GM12878 (cell line): ENCODE data around the gene DIAPH2. TPM values are rescaled to one million over a fixed set of nuclear protein-coding genes. Genes with fewer than 3 reads are reported as not detected.

Experiments
- ATAC-seq: fragments of 200-7000 bp; cut with Tn5 transposase; 3 replicates; pipeline ENCODE4 v1.9.1; 2020; ENCODE audit warnings: mild to moderate bottlenecking, moderate library complexity
- BruUV-seq: library from RNA; stranded (reverse); fragments of 400-500 nt; replicated peaks from 2 replicates; lab custom pipeline; 2021; lab: Mats Ljungman, UMichigan
- CTCF ChIA-PET: fragments of 300-600 bp; sonication (Branson Sonifier 250); formaldehyde crosslinking; extraction: SDS; loops from one replicate; lab custom pipeline; 2021; ENCODE audit warnings: inconsistent platforms; lab: Yijun Ruan, JAX
- POLR2A ChIA-PET: fragments of 350-600 bp; formaldehyde crosslinking; extraction: SDS; loops from one replicate; lab custom pipeline; 2021; ENCODE audit warnings: inconsistent platforms; lab: Charles Lee
- RAD21 ChIA-PET: fragments of 300-600 bp; sonication (Branson Sonifier 250); formaldehyde crosslinking; loops from one replicate; lab custom pipeline; 2023; ENCODE audit warnings: antibody characterized with exemption; ENCODE audit not compliant: unreplicated experiment; lab: Charles Lee
- SMC1A ChIA-PET: fragments of 300-600 bp; sonication (Branson Sonifier 250); formaldehyde crosslinking; loops from one replicate; lab custom pipeline; 2023; ENCODE audit not compliant: unreplicated experiment, uncharacterized antibody; lab: Charles Lee
- DNase-seq: peaks from one replicate; pipeline ENCODE4 v3.0.0-alpha.2; 2011; ENCODE audit warnings: low read depth, low spot score
- FAIRE-seq: peaks from 3 replicates; lab custom pipeline; 2011; peaks lifted over from hg19 to GRCh38; lab: Jason Lieb, UNC
- H2AFZ ChIP-seq: 2 replicates; pipeline ENCODE4 v1.6.0; 2011; ENCODE audit warnings: low read depth, low read length, control low read depth; ENCODE audit not compliant: control insufficient read depth
- H3K27ac ChIP-seq: 2 replicates; pipeline ENCODE4 v1.5.1; 2011; ENCODE audit warnings: control low read depth; ENCODE audit not compliant: control insufficient read depth, insufficient read depth
- H3K27me3 ChIP-seq, 2 experiments: replicated peaks in 1 of 2; 2 replicates each; pipeline versions ENCODE4 v1.6.0 to v1.6.1; 2011; ENCODE audit warnings: low read length in 1 of 2; ENCODE audit not compliant: control insufficient read depth in 2 of 2, insufficient read depth in 2 of 2
- H3K36me3 ChIP-seq, 2 experiments: 2 replicates each; pipeline ENCODE4 v1.5.1; 2011; ENCODE audit warnings: low read length in 1 of 2; ENCODE audit not compliant: control insufficient read depth in 2 of 2, insufficient read depth in 2 of 2
- H3K4me1 ChIP-seq: 2 replicates; pipeline ENCODE4 v1.6.1; 2011; ENCODE audit warnings: mild to moderate bottlenecking, low read length, moderate library complexity, mixed read lengths; ENCODE audit not compliant: control insufficient read depth, insufficient read depth
- H3K4me2 ChIP-seq: 2 replicates; pipeline ENCODE4 v1.6.0; 2011; ENCODE audit warnings: control low read depth; ENCODE audit not compliant: control insufficient read depth, insufficient read depth
- H3K4me3 ChIP-seq: fragments of 200-600 bp; sonication (generic); 2 replicates; pipeline ENCODE4 v1.5.1; 2016
- H3K79me2 ChIP-seq: 2 replicates; pipeline ENCODE4 v1.6.0; 2011; ENCODE audit warnings: low read length; ENCODE audit not compliant: control insufficient read depth, insufficient read depth
- H3K9ac ChIP-seq: 2 replicates; pipeline ENCODE4 v1.8.0; 2011; ENCODE audit warnings: low read length, control low read depth, mixed read lengths; ENCODE audit not compliant: control insufficient read depth, insufficient read depth
- H3K9me3 ChIP-seq: replicated peaks from 3 replicates; pipeline ENCODE4 v1.5.1; 2011; ENCODE audit warnings: mild to moderate bottlenecking, low read length; ENCODE audit not compliant: control insufficient read depth, insufficient read depth
- H4K20me1 ChIP-seq: 2 replicates; pipeline ENCODE4 v1.6.0; 2011; ENCODE audit not compliant: control insufficient read depth, insufficient read depth
- CBFB ChIP-seq: IDR thresholded peaks from 2 replicates; pipeline ENCODE4 v1.6.1; 2016; ENCODE audit warnings: antibody characterized with exemption, low read depth
- CBX3 ChIP-seq: fragments of 200-600 bp; sonication (generic); IDR thresholded peaks from 2 replicates; pipeline ENCODE4 v1.6.1; 2016; ENCODE audit warnings: low read depth, borderline replicate concordance
- EGR1 ChIP-seq, 2 experiments: IDR thresholded peaks; 1 replicate in 1 of 2; 2 replicates in 1 of 2; pipeline ENCODE4 v1.6.1; 2011 to 2012; ENCODE audit warnings: low read depth in 2 of 2, low read length in 2 of 2, borderline replicate concordance in 1 of 2, mild to moderate bottlenecking in 1 of 2, moderate library complexity in 1 of 2
- ESRRA ChIP-seq: IDR thresholded peaks from 2 replicates; pipeline ENCODE4 v1.6.1; 2012; ENCODE audit warnings: mild to moderate bottlenecking, low read length, improper control_type of control experiment
- MEF2B ChIP-seq: fragments of 450-650 bp; IDR thresholded peaks from 2 replicates; pipeline ENCODE4 v1.6.1; 2018; ENCODE audit warnings: mild to moderate bottlenecking, moderate library complexity; ENCODE audit not compliant: partially characterized antibody, poor library complexity, severe bottlenecking
- MTA3 ChIP-seq: IDR thresholded peaks from 2 replicates; pipeline ENCODE4 v1.6.1; 2012; ENCODE audit warnings: low read length, inconsistent platforms, borderline replicate concordance
- PAX8 ChIP-seq: fragments of 450-650 bp; IDR thresholded peaks from 2 replicates; pipeline ENCODE4 v1.6.1; 2017; ENCODE audit warnings: mild to moderate bottlenecking, moderate library complexity
- RBBP5 ChIP-seq: fragments of 200-600 bp; sonication (generic); conservative IDR thresholded peaks from 2 replicates; pipeline ENCODE4 v1.6.1; 2016
- RCOR1 ChIP-seq: conservative IDR thresholded peaks from 2 replicates; pipeline ENCODE4 v1.6.1; 2012; ENCODE audit warnings: low read depth, low read length, improper control_type of control experiment
- SUPT20H ChIP-seq: IDR thresholded peaks from 2 replicates; pipeline ENCODE4 v1.6.1; 2011; ENCODE audit warnings: low read depth, mild to moderate bottlenecking, low read length, moderate library complexity, borderline replicate concordance; ENCODE audit not compliant: control insufficient read depth
- ZNF207 ChIP-seq: fragments of 450-650 bp; IDR thresholded peaks from 2 replicates; pipeline ENCODE4 v1.6.1; 2014; ENCODE audit warnings: antibody characterized with exemption, mild to moderate bottlenecking, borderline replicate concordance
- WGBS: methylation state at CpG from one replicate; pipeline ENCODE4 v1.1.6; 2016; ENCODE audit warnings: low lambda C conversion rate; ENCODE audit not compliant: insufficient replicate concordance, insufficient coverage; ENCODE audit errors: missing lambda C conversion rate; 5-methylcytosine and 5-hydroxymethylcytosine counted together
- in situ Hi-C: fragments of 300-500 bp; cut with MboI; formaldehyde crosslinking; loops from 9 replicates; pipeline ENCODE4 v1.14.3; 2018; ENCODE audit warnings: mixed read lengths
- intact Hi-C: fragments of 100-400 bp; cut with micrococcal nuclease; formaldehyde crosslinking; loops from one replicate; pipeline ENCODE4 v1.14.2; 2022; ENCODE audit not compliant: unreplicated experiment
- polyA plus RNA-seq, 11 experiments: library from polyadenylated mRNA; depleted of rRNA in 4 of 11; unstranded in 6 of 11; stranded (reverse) in 5 of 11; fragments of >200 nt; fragmentation: Nextera tagmentation in 4 of 11; fragmentation: Illumina TruSeq in 1 of 11; extraction: Ambion mirVana in 4 of 11; extraction: Trizol in 1 of 11; gene quantifications; 1 replicate in 1 of 11; 2 replicates in 10 of 11; pipeline versions ENCODE4 v1.2.1 to v1.2.3, GENCODE V29; 2011 to 2016; ENCODE audit warnings: inconsistent platforms in 2 of 11, missing spikeins in 2 of 11, low read depth in 1 of 11
- total RNA-seq, 4 experiments: library from RNA; depleted of rRNA in 3 of 4; stranded (reverse); fragments of >200 nt in 3 of 4; fragmentation: Illumina TruSeq in 1 of 4; extraction: Trizol in 1 of 4; gene quantifications; 2 replicates each; pipeline versions ENCODE4 v1.2.1 to v1.2.3, GENCODE V29; 2013 to 2021
- TF ChIP-seq, protein P1 (sequence below): IDR thresholded peaks from 2 replicates; pipeline ENCODE4 v1.6.1; 2012; ENCODE audit warnings: low read depth, low read length, improper control_type of control experiment
- TF ChIP-seq, protein P2 (sequence below): fragments of 450-650 bp; IDR thresholded peaks from 2 replicates; pipeline ENCODE4 v1.6.1; 2017; ENCODE audit warnings: mild to moderate bottlenecking, moderate library complexity
- TF ChIP-seq, protein P3 (sequence below): fragments of 150-350 bp; IDR thresholded peaks from 2 replicates; pipeline ENCODE4 v1.6.1; 2014; ENCODE audit warnings: mild to moderate bottlenecking, low read depth, low read length

DIAPH2 gene
- total and polyA plus RNA-seq, 10 of the 15 experiments (the other 5 are each of a cell fraction or from before 2014, with no cell fraction given), result 2.2 to 16.6 (median 8.8) TPM

DNA sequence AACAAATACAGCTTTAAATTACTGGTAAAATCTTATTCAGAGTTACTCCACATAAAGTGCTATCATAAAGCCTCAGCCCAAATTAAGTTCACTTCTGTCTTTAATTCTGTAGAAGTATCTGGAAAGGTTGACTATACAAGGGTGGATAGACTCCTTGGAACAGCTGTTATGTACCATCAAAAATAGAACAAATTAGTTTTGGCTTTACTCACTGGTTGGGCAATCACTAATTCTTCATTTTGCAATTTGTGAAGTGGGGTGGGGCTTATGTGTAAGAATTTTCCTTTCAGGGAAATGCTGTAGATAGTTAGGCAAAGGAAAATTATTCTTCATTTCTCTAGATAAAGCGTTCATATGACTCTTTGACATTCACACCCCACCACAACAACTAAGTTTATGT, 7.8 kb downstream of the DIAPH2 start:
- H3K4me1 ChIP-seq, result no peaks in the 10 kb centered on the region
- no peaks in the 10 kb centered on the region; the same call in none of the 2 replicates for H3K79me2 ChIP-seq
- ChIA-PET RAD21 (no interaction called here), POLR2A (no interaction called here), SMC1A (no interaction called here), CTCF (interaction anchor here (1.4 kb wide), 1 partner anchor 9 kb away, joined by 7 read pairs; no protein-coding TSS in a partner anchor)
- no peak for ATAC-seq
- no peak overlapping the region for H2AFZ ChIP-seq
- H3K4me3 ChIP-seq, result no peak overlapping the region
- H3K9ac ChIP-seq, result no peak overlapping the region
- no peaks in the 10 kb centered on the region for H3K27me3 ChIP-seq
- WGBS, result 55% methylated on average over 1 of the region's 1 CpG
- H3K9me3 ChIP-seq, result no peaks in the 10 kb centered on the region
- no peak overlapping the region for H3K27ac ChIP-seq
- no peaks in the 10 kb centered on the region for H3K36me3 ChIP-seq
- no peak overlapping the region for H3K4me2 ChIP-seq
- no peak for DNase-seq
- no peaks in the 10 kb centered on the region for H4K20me1 ChIP-seq
- no peak for FAIRE-seq
- in situ Hi-C loops (no loop called here), intact Hi-C loops (no loop called here)
- no TSS peak for BruUV-seq
- TF ChIP-seq EGR1 (IDR thresholded peaks at IDR 0.05; ENCODE audit: borderline replicate concordance in 1 of 2, low read depth in 2 of 2, low read length in 2 of 2), result no peak
- TF ChIP-seq RBBP5, result no peak
- TF ChIP-seq CBX3, result no peak
- TF ChIP-seq, protein P1, sequence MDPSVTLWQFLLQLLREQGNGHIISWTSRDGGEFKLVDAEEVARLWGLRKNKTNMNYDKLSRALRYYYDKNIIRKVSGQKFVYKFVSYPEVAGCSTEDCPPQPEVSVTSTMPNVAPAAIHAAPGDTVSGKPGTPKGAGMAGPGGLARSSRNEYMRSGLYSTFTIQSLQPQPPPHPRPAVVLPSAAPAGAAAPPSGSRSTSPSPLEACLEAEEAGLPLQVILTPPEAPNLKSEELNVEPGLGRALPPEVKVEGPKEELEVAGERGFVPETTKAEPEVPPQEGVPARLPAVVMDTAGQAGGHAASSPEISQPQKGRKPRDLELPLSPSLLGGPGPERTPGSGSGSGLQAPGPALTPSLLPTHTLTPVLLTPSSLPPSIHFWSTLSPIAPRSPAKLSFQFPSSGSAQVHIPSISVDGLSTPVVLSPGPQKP, result no peak
- TF ChIP-seq, protein P2, sequence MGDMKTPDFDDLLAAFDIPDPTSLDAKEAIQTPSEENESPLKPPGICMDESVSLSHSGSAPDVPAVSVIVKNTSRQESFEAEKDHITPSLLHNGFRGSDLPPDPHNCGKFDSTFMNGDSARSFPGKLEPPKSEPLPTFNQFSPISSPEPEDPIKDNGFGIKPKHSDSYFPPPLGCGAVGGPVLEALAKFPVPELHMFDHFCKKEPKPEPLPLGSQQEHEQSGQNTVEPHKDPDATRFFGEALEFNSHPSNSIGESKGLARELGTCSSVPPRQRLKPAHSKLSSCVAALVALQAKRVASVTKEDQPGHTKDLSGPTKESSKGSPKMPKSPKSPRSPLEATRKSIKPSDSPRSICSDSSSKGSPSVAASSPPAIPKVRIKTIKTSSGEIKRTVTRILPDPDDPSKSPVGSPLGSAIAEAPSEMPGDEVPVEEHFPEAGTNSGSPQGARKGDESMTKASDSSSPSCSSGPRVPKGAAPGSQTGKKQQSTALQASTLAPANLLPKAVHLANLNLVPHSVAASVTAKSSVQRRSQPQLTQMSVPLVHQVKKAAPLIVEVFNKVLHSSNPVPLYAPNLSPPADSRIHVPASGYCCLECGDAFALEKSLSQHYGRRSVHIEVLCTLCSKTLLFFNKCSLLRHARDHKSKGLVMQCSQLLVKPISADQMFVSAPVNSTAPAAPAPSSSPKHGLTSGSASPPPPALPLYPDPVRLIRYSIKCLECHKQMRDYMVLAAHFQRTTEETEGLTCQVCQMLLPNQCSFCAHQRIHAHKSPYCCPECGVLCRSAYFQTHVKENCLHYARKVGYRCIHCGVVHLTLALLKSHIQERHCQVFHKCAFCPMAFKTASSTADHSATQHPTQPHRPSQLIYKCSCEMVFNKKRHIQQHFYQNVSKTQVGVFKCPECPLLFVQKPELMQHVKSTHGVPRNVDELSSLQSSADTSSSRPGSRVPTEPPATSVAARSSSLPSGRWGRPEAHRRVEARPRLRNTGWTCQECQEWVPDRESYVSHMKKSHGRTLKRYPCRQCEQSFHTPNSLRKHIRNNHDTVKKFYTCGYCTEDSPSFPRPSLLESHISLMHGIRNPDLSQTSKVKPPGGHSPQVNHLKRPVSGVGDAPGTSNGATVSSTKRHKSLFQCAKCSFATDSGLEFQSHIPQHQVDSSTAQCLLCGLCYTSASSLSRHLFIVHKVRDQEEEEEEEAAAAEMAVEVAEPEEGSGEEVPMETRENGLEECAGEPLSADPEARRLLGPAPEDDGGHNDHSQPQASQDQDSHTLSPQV, result no peak
- no peak for TF ChIP-seq SUPT20H
- TF ChIP-seq ZNF207, result no peak
- TF ChIP-seq MTA3, result no peak
- TF ChIP-seq CBFB, result no peak
- no peak for TF ChIP-seq PAX8
- TF ChIP-seq RCOR1, result no peak
- no peak for TF ChIP-seq MEF2B
- TF ChIP-seq, protein P3, sequence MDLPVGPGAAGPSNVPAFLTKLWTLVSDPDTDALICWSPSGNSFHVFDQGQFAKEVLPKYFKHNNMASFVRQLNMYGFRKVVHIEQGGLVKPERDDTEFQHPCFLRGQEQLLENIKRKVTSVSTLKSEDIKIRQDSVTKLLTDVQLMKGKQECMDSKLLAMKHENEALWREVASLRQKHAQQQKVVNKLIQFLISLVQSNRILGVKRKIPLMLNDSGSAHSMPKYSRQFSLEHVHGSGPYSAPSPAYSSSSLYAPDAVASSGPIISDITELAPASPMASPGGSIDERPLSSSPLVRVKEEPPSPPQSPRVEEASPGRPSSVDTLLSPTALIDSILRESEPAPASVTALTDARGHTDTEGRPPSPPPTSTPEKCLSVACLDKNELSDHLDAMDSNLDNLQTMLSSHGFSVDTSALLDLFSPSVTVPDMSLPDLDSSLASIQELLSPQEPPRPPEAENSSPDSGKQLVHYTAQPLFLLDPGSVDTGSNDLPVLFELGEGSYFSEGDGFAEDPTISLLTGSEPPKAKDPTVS, result no peak
- TF ChIP-seq ESRRA, result no peak
